Suprapubic skin (tissue), 4 donors: Measurements from ENCODE around the gene KIF19. TPM values are rescaled to one million over a fixed set of nuclear protein-coding genes. Genes with fewer than 3 reads are reported as not detected.
A peak's percentile ranks its signal among the peaks of the same experiment; 100 is the strongest.

ENCODE experiments used
- DNase-seq, 2 donors: peaks; one replicate each; pipeline ENCODE4 v3.0.0-alpha.2; 2019; ENCODE audit warnings: low spot score in 2 of 2
- H3K27ac ChIP-seq: fragments of 200-600 bp; sonication (generic); one replicate; pipeline ENCODE4 v1.5.1; 2019
- H3K27me3 ChIP-seq: fragments of 200-600 bp; sonication (generic); one replicate; pipeline ENCODE4 v1.5.1; 2019
- H3K36me3 ChIP-seq: fragments of 200-600 bp; sonication (generic); one replicate; pipeline ENCODE4 v1.5.1; 2019
- H3K4me1 ChIP-seq: fragments of 200-600 bp; sonication (generic); one replicate; pipeline ENCODE4 v1.5.1; 2019
- H3K4me3 ChIP-seq: fragments of 200-600 bp; sonication (generic); one replicate; pipeline ENCODE4 v1.5.1; 2019; ENCODE audit warnings: mild to moderate bottlenecking
- H3K9me3 ChIP-seq: fragments of 200-600 bp; sonication (generic); one replicate; pipeline ENCODE4 v1.5.1; 2019
- EP300 ChIP-seq: sonication (generic); formaldehyde crosslinking; IDR thresholded peaks from one replicate; pipeline ENCODE4 v1.6.1; 2017; ENCODE audit warnings: antibody characterized with exemption
- POLR2A ChIP-seq, 2 donors: fragments of 450-650 bp; IDR thresholded peaks; one replicate each; pipeline ENCODE4 v1.6.1; 2017; ENCODE audit warnings: antibody characterized with exemption in 2 of 2, mild to moderate bottlenecking in 2 of 2, moderate library complexity in 2 of 2
- POLR2AphosphoS5 ChIP-seq, 3 donors: sonication (generic); formaldehyde crosslinking; IDR thresholded peaks; one replicate each; pipeline ENCODE4 v1.6.1; 2017; ENCODE audit warnings: antibody characterized with exemption in 3 of 3
- WGBS: methylation state at CpG from one replicate; pipeline ENCODE4 v1.1.5; 2018; 5-methylcytosine and 5-hydroxymethylcytosine counted together
- total RNA-seq, 4 donors: library from RNA; depleted of rRNA; stranded (reverse); fragments of >200 nt; gene quantifications; one replicate each; pipeline ENCODE4 v1.1.0, GENCODE V29; 2016
- TF ChIP-seq, protein P1 (sequence below), 2 donors: fragments of 200-600 bp in 1 of 2; fragments of 450-650 bp in 1 of 2; sonication (generic) in 1 of 2; IDR thresholded peaks; one replicate each; pipeline ENCODE4 v1.5.1; 2016 to 2019; ENCODE audit warnings: antibody characterized with exemption in 2 of 2, mild to moderate bottlenecking in 1 of 2, moderate library complexity in 1 of 2

KIF19 gene
- total RNA-seq, 4 donors from 2014 or later = 0.34 to 1.3 (median 1.0) TPM

DNA sequence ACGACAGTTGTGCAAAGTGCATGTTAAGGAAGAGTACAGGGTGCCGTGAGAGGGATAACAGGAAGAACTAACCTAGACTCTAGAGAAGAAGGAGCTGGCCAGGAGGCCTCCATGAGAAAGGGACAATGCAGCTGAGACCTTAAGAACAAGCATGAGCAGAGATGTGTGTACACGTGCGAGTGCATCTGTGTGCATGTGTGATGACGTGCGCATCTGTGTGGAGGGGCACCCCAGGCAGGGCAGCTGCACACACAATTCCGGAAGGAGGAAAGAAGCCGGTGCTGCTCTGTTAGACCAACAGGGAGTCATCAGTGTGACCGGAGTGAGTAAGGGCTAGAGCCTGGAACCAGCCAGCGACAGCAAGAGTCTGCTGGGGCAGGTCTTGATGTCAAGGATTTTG lies 7.6 kb upstream of the KIF19 start:
- no peak for DNase-seq
- Histone ChIP-seq H3K27ac (no peak overlapping the region), H3K4me3 (no peak overlapping the region), H3K4me1 (no peaks in the 10 kb centered on the region), H3K9me3 (no peaks in the 10 kb centered on the region), H3K27me3 (peaks cover 25% of the 10 kb centered on the region), H3K36me3 (no peaks in the 10 kb centered on the region)
- TF ChIP-seq POLR2A (IDR thresholded peaks at IDR 0.05) = no peak
- TF ChIP-seq POLR2AphosphoS5 (IDR thresholded peaks at IDR 0.05) = no peak
- TF ChIP-seq, protein P1, sequence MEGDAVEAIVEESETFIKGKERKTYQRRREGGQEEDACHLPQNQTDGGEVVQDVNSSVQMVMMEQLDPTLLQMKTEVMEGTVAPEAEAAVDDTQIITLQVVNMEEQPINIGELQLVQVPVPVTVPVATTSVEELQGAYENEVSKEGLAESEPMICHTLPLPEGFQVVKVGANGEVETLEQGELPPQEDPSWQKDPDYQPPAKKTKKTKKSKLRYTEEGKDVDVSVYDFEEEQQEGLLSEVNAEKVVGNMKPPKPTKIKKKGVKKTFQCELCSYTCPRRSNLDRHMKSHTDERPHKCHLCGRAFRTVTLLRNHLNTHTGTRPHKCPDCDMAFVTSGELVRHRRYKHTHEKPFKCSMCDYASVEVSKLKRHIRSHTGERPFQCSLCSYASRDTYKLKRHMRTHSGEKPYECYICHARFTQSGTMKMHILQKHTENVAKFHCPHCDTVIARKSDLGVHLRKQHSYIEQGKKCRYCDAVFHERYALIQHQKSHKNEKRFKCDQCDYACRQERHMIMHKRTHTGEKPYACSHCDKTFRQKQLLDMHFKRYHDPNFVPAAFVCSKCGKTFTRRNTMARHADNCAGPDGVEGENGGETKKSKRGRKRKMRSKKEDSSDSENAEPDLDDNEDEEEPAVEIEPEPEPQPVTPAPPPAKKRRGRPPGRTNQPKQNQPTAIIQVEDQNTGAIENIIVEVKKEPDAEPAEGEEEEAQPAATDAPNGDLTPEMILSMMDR (IDR thresholded peaks at IDR 0.05) = no peak
- TF ChIP-seq EP300 = no peak
- WGBS = 88% methylated on average over 10 of the region's 10 CpGs

DNA sequence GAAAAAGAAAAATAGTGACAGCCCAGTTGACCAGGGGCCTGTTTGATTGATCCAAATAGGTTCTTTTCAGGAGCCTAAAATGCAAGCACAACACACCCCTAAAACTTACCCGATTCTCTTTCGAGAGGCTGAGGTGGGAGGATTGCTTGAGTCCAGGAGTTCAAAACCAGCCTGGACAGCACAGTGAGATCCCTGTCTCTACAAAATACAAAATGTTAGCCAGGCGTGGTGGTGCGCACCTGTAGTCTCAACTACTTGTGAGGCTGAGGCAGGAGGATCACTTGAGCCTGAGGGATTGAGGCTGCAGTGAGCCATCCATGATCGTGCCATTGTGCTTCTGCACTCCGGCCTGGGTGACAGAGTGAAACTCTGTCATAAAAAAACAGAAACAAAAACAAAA lies 1.5 kb upstream of the KIF19 start:
- H3K4me3 ChIP-seq = no peak overlapping the region
- DNase-seq = no peak
- H3K27ac ChIP-seq = no peak overlapping the region
- no peaks in the 10 kb centered on the region for H3K36me3 ChIP-seq
- H3K27me3 ChIP-seq = peaks cover 50% of the 10 kb centered on the region
- no peaks in the 10 kb centered on the region for H3K9me3 ChIP-seq
- TF ChIP-seq POLR2AphosphoS5 (IDR thresholded peaks at IDR 0.05) = no peak
- no peak for TF ChIP-seq POLR2A (IDR thresholded peaks at IDR 0.05)
- no peak for TF ChIP-seq EP300
- TF ChIP-seq, protein P1 (IDR thresholded peaks at IDR 0.05) = no peak
- peaks cover 18% of the 10 kb centered on the region for H3K4me1 ChIP-seq
- WGBS = 90% methylated on average over 6 of the region's 6 CpGs

DNA sequence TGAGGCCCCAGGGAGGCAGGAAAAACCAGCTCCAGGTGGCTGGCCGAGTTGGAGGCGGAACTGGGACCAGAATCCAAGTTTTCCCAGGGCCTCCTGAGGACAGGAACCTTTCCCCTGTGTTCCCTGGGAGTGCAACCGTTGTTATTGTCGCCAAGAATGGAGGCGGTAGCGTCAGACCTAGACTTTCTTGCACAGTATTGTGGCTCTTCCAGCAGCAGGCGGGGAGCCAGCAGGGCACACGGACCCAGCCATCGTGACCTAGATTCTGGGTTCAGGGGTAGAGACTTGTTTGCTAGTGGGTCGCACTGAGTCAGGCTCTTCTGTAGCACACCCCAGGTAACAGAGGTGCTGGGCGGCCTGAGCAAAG lies 667 bp upstream of the KIF19 start:
- no peak overlapping the region for H3K27ac ChIP-seq

DNA sequence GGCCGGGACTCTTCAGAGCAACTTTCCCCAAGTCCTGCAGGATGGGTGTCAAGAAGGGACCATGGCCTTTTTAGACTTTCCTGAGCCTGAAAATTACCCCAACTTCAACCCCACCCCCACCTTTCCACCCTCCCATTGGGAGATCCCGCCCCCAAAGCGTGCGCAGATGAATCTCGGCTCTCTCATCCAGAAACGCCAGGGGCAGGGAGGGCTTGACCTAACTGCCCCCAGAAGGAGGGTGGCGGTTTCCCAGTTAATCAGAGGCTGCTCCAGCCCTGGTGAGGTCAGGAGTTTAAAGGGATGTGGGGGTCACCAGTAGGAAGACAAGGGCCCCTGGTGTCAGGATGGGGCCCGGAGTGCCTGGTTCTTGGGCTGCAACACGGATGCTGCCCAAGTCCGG lies 480 bp downstream of the KIF19 start:
- peaks cover 18% of the 10 kb centered on the region for H3K4me1 ChIP-seq
- H3K27me3 ChIP-seq = peaks cover 59% of the 10 kb centered on the region
- 36% methylated on average over 8 of the region's 10 CpGs for WGBS
- no peak for DNase-seq
- TF ChIP-seq, protein P1 (IDR thresholded peaks at IDR 0.05) = no peak
- no peaks in the 10 kb centered on the region for H3K9me3 ChIP-seq
- no peaks in the 10 kb centered on the region for H3K36me3 ChIP-seq
- H3K27ac ChIP-seq = no peak overlapping the region
- H3K4me3 ChIP-seq = peak overlapping the region; percentile 47

More for the DNA sequence above, 667 bp upstream of the KIF19 start:
- no peak for DNase-seq
- no peak for TF ChIP-seq POLR2AphosphoS5 (IDR thresholded peaks at IDR 0.05)
- TF ChIP-seq POLR2A (IDR thresholded peaks at IDR 0.05) = no peak
- no peak for TF ChIP-seq EP300
- TF ChIP-seq, protein P1 (IDR thresholded peaks at IDR 0.05) = no peak
- Histone ChIP-seq H3K9me3 (no peaks in the 10 kb centered on the region), H3K4me3 (peak overlapping the region; percentile 47), H3K27me3 (peaks cover 58% of the 10 kb centered on the region), H3K36me3 (no peaks in the 10 kb centered on the region), H3K4me1 (peaks cover 18% of the 10 kb centered on the region)
- 0% methylated on average over 1 of the region's 11 CpGs for whole genome bisulfite sequencing

DNA sequence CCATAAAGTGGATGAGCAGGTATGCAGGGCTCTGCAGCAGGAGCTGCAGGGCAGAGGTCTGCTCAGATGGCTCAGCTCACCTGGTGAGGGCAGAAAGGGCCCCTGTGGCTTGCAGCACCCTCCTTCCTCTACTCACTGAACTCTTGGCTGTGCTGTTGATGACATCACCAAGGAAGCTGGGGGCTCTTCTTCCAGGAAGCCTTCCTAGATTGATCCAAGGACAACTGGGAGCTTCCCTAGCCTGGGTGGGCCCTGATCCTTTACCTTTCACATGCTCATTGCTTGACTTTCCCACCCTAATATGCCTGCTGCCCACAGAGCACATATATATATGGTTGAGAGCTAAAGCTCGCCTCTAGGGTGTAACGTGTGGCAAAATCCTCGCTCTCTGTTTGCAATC lies 2.5 kb downstream of the KIF19 start:
- no peak overlapping the region for H3K27ac ChIP-seq
- H3K36me3 ChIP-seq = no peaks in the 10 kb centered on the region
- peaks cover 18% of the 10 kb centered on the region for H3K4me1 ChIP-seq
- DNase-seq = no peak
- WGBS = 88% methylated on average over 3 of the region's 3 CpGs
- H3K9me3 ChIP-seq = no peaks in the 10 kb centered on the region
- TF ChIP-seq POLR2A (IDR thresholded peaks at IDR 0.05) = no peak
- TF ChIP-seq POLR2AphosphoS5 (IDR thresholded peaks at IDR 0.05) = no peak
- TF ChIP-seq, protein P1 (IDR thresholded peaks at IDR 0.05) = no peak
- TF ChIP-seq EP300 = no peak
- H3K27me3 ChIP-seq = peaks cover 60% of the 10 kb centered on the region
- no peak overlapping the region for H3K4me3 ChIP-seq
